GM21526 (cell line): ENCODE measurements around the gene CCR8.

Experiments used
- ATAC-seq: cut with Tn5 transposase; IDR thresholded peaks from one replicate; pipeline ENCODE4 v1.9.1; 2021; ENCODE audit warnings: moderate library complexity; ENCODE audit not compliant: unreplicated experiment, low FRiP score

CCR8 gene, protein sequence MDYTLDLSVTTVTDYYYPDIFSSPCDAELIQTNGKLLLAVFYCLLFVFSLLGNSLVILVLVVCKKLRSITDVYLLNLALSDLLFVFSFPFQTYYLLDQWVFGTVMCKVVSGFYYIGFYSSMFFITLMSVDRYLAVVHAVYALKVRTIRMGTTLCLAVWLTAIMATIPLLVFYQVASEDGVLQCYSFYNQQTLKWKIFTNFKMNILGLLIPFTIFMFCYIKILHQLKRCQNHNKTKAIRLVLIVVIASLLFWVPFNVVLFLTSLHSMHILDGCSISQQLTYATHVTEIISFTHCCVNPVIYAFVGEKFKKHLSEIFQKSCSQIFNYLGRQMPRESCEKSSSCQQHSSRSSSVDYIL

GRCh38 chr3:39329493-39329892, at the start of gene CCR8:
TSS of gene CCR8 (plus strand) at chr3:39329709. CDS start at chr3:39332332, 2,623 bp downstream.
- no peak for ATAC-seq

DNA sequence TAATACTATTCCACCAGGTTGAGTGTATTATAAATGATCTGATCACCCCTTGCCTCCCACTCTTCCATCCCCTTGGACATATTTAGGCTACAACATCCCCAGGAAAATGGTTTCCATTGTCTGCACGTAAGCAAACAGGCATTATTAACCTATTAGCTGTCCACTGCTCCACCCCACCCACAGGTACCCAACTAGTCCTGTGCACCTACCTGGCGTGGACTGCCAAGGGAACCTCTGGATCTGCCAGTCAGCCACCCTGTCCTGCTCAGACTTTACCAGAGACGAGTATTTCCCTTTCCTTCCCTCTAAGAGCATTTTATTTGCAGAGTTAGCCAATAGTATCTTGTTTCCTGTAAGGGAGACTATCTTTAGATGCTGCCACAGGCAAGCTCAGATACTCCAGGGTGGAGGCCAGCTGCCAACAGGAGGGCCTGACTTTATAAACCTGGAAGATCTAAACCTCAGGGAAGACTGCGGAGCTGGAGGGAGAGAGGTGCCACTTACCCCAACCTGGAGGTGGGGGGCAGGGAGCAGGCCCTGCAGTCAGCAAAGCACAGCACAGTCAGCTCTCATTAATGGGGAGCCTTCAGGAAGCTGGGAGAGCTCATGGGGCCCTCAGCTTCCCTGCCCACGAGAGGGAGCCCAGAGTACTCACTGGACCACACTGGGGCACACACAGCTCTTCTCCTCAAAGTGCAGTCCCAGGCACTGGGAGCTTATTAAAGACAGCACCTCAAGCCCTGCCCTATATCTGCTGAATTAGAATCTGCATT, 49.6 kb upstream of the CCR8 start, which contains the start of gene CX3CR1:
TSS of gene CX3CR1 (minus strand) at position 292 of the 773 bp plus-strand sequence. CDS start 13,527 bp downstream, outside the sequence.
- ATAC-seq = no peak

- no peak for ATAC-seq
Measured at GRCh38 chr3:39280571-39280970, 48.9 kb upstream of the CCR8 start.

DNA sequence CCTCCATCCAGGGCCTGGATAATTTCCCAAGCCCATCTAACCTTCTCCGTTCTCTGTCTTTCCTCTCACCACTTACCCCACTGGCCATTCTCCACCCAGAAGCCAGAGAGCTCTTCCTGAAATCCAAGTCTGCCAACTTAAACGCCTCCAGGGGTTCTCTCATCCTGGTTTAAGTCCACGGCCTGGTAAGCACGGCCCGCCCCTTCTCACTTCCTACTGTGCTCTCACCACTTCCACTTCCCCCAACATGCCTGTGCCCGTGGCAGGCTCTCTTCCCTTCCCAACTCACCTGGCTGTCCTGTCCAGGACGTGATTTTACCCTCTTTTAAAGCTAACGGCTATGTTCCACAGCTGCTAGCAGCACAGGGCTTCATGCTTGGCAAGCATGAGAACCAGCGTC, 48.0 kb upstream of the CCR8 start:
- no peak for ATAC-seq

DNA sequence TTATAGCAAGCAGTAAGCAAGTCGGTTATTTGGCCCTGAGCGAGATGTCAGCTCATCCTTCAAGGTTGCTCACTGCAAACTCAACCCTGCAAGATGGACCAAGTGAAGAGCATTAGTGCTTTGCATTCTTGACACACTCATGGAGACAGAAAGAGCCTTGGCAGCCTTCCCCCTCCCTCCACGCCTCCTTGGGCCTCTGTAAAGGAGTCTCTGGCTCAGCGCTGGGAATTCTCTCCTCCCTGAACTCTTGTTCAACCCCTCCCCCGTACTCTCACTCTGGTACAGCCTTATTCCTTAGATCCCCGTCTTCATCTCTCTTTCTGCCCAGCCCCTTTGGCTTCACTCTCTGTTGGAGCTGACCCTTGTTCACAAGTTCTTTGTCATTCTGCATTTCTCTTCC, 47.5 kb upstream of the CCR8 start:
- no peak for ATAC-seq

DNA sequence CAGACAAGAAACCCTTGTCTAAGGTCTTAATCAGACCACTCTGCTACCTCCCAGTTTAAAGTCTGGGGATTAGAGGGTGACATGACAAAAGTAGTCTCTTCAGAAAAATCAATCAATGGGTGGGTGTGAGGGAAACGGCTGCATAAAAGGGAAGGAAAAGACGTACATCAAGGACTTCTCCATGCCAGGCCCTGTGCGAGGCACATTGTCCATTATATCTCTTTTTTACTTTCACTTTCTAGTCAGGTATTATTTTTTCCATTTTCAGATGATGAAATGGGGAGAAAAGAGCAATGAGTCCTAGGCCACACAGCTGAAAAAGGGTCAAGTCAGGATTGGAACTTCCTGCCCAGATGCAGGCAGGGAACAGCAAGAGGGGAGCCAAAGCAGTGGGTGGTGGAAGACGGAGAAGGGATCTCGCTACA, 45.0 kb upstream of the CCR8 start:
- ATAC-seq = no peak

DNA sequence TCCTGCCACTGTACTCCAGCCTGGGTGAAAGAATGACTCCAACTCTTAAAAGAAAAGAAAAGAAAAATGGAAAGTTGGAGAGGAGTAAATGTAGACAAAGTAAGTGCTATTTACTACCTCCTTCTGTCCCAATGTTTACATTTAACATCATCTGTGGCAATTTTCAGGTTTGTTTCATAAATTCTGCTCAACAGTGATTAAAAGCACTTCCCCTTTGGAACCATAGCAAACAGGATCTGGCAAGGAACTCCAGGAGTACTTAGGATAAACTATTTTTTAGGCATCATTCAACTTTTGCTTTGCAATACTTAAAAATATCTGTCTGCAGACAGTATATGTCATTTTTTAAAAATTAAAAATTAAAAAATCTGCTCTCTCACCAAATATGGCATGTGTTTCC, 44.2 kb upstream of the CCR8 start:
- ATAC-seq = no peak

- ATAC-seq = no peak
Measured at GRCh38 chr3:39286771-39287170, 42.7 kb upstream of the CCR8 start.

GRCh38 chr3:39287216-39288164, 42.0 kb upstream of the CCR8 start:
- no peak for ATAC-seq

GRCh38 chr3:39288300-39288808, 41.2 kb upstream of the CCR8 start:
- peak; percentile 97 for ATAC-seq

DNA sequence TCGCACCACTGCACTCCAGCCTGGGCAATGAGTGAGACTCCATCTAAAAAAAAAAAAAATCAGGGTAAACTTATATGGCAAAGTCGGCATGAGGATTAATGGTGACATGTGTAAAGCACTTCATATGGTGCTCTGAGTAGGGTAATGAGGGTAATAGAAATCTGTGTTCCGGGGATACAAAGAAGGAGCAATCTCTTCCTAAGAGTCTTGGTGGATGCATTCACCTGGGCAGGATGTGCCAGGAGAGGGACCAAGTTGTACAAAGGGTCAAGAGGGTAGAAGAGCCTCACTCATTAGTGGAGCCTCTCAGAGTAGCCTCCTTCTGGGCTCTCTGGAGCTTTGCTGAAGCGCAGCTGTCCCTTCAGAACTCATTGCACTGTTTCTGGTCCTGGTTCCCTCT, 40.4 kb upstream of the CCR8 start:
- ATAC-seq = no peak

DNA sequence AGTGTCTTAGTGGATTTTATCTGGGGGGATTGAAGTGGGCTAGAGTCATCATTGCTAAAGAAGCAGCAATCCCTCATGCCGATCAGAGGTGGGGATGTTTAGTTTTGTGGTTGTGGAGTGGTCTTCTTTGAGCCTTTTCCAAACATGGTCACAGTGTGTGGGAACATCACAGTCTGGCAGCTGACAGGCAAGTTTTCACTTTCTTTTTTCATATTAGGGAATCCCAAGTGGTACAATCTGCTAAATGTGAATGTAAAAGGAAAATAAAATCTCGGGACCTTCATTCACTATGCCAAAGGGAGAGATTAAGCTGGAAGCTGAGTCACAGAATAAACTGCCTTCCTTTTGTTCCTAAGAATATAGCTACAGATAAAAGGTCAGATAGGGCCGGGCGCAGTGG, 39.3 kb upstream of the CCR8 start:
- ATAC-seq = no peak

GRCh38 chr3:39291903-39292329, 37.6 kb upstream of the CCR8 start:
- no peak for ATAC-seq

GRCh38 chr3:39292961-39293360, 36.5 kb upstream of the CCR8 start:
- ATAC-seq = no peak

GRCh38 chr3:39294446-39295183, 34.9 kb upstream of the CCR8 start:
- no peak for ATAC-seq

DNA sequence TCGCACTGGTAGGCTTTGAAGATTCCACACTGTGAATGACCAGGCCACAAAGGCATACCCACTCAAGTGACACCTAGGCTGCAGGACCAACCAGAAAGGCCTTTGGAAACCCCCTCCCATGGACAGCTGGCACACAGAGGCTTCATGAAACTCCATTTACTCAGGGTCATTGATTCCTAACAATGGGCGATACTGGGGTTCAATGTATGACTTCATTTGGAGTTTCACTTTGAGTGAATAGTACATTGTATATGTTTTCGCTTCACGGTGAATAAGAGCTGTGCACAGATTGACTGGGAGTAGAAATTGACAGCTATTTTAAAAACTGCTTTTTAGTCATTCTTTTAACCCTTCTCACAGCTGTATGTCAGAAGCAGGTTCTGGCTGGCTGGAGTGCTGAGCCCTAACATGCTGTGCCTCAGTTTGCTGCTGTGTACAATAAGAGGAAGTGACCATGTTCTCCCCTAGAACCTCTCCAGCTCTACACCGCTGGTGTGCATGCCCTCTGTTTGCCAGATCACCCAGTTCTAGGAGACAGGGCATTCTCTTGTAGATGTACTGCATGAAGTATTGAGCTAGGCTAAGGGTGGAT, 34.2 kb upstream of the CCR8 start:
- ATAC-seq = peak; percentile 81

- no peak for ATAC-seq
Measured at GRCh38 chr3:39296197-39297077, 33.1 kb upstream of the CCR8 start.

DNA sequence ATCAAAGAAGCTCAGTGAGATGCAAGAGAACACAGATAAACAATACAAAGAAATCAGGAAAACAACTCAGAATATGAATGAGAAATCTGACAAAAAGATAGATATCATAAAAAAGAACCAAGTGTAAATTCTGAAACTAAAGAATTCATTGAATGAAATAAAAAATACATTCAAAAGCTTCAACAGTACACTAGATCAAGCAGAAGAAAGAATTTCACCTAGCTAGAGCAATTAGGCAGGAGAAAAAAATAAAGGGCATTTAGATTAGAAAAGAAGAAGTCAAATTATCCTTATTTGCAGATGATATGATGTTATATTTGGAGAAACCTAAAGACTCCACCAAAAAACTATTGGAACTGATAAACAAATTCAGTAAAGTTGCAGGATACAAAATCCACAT, 30.2 kb upstream of the CCR8 start:
- ATAC-seq = no peak
